ENCODE results near the gene BMP7. TPM values are rescaled to one million over a fixed set of nuclear protein-coding genes. Genes with fewer than 3 reads are reported as not detected.

The BMP7 gene
- total and polyA plus RNA-seq, 2 donors (not counting 3 experiments of a cell fraction or from before 2014, with no cell fraction given) = not detected

DNA sequence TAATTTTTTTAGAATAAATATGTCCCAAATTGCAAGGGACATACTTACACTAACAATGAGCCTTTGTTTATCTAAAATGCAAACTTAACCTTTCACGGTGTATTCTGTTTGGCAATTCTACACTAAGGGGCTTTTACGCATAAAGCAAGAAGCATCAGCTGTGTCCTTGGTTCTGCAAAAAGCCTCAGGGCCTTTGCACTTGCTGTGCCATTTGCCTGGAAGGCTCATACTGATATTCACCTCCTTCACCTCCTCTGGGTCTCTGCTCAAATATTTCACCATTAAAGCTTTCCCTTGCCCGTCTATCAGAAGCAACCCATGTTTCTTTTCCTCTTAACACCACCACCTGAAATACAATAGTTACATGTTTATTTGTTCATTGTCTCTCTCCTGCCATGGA lies 8.9 kb upstream of the BMP7 start:
- Histone ChIP-seq H3K36me3 (ENCODE audit: control insufficient read depth in 2 of 2, extremely low read depth in 1 of 2, insufficient read depth in 2 of 2, low read length in 2 of 2) (no peaks in the 10 kb centered on the region), H3K4me1 (ENCODE audit: control insufficient read depth, extremely low read depth, insufficient read depth, low read length) (no peaks in the 10 kb centered on the region), H3K79me2 (ENCODE audit: control insufficient read depth, insufficient read depth, low read length) (no peaks in the 10 kb centered on the region), H3K4me2 (ENCODE audit: insufficient read depth, low read length) (no peak overlapping the region), H2AFZ (ENCODE audit: low read depth, low read length) (no peak overlapping the region), H3K9me1 (replicated peaks; ENCODE audit: control insufficient read depth, extremely low read depth, insufficient read depth, low read length) (no peaks in the 10 kb centered on the region), H3K9me3 (replicated peaks; ENCODE audit: control insufficient read depth, insufficient read depth, low read length) (no peaks in the 10 kb centered on the region), H3K9ac (replicated peaks; ENCODE audit: extremely low read depth, insufficient read depth, low read length) (no peak overlapping the region), H3K27ac (ENCODE audit: insufficient read depth, low read depth, low read length) (no peak overlapping the region), H3K4me3 (replicated peaks in 1 of 3; ENCODE audit: insufficient read depth in 1 of 3, low read depth in 1 of 3, low read length in 3 of 3) (no peak overlapping the region), H4K20me1 (replicated peaks; ENCODE audit: control insufficient read depth, extremely low read depth, insufficient read depth, low read length) (no peaks in the 10 kb centered on the region), H3K27me3 (ENCODE audit: control insufficient read depth in 2 of 2, insufficient read depth in 2 of 2, low read length in 2 of 2) (no peaks in the 10 kb centered on the region)
- dilution Hi-C loops (cut with MboI; ENCODE audit: extremely low pct_ligation_motif_present, low sequenced_read_pairs) (no loop called here), intact Hi-C loops (cut with micrococcal nuclease) (no loop called here)
- BruUV-seq (replicated peaks) = no TSS peak
- TF ChIP-seq MYC (IDR thresholded peaks at IDR 0.05; ENCODE audit: low read depth, low read length) = no peak
- TF ChIP-seq, protein P1, sequence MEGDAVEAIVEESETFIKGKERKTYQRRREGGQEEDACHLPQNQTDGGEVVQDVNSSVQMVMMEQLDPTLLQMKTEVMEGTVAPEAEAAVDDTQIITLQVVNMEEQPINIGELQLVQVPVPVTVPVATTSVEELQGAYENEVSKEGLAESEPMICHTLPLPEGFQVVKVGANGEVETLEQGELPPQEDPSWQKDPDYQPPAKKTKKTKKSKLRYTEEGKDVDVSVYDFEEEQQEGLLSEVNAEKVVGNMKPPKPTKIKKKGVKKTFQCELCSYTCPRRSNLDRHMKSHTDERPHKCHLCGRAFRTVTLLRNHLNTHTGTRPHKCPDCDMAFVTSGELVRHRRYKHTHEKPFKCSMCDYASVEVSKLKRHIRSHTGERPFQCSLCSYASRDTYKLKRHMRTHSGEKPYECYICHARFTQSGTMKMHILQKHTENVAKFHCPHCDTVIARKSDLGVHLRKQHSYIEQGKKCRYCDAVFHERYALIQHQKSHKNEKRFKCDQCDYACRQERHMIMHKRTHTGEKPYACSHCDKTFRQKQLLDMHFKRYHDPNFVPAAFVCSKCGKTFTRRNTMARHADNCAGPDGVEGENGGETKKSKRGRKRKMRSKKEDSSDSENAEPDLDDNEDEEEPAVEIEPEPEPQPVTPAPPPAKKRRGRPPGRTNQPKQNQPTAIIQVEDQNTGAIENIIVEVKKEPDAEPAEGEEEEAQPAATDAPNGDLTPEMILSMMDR (IDR thresholded peaks at IDR 0.05; ENCODE audit: extremely low read depth in 1 of 2, insufficient read depth in 1 of 2, low read depth in 1 of 2, low read length in 2 of 2) = no peak
- TF ChIP-seq POLR2AphosphoS5 (IDR thresholded peaks at IDR 0.05; ENCODE audit: insufficient read depth, low read depth, low read length) = no peak
- TF ChIP-seq EZH2 (IDR thresholded peaks at IDR 0.05; ENCODE audit: borderline replicate concordance, low read depth, low read length, severe bottlenecking) = no peak
- CTCF ChIA-PET = no interaction called here
- DNase-seq (ENCODE audit: low read depth, low spot score) (no peak), FAIRE-seq (no peak)
- POLR2A ChIA-PET = no interaction called here

DNA sequence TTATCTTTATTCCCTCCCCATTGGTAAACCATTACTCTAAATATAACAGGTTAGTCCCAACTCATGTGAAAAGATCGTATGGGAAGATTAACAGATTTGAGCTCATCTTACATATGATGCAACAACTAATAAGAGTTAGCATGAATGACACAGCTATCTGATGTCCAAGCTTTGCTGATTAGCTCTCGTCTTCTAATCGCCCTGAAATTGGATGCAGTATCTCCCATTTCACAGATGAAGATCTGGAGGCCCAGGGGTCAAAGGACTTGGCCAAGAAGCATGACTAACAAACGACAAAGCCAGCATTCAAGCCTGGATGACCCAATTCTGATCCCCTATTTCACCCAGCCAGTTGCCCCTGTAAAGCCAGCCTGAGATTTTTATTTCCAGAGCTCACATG lies 8.4 kb upstream of the BMP7 start:
- no peak overlapping the region for H2AFZ ChIP-seq (ENCODE audit: low read depth, low read length)
- no peak for FAIRE-seq
- no peaks in the 10 kb centered on the region for H3K9me1 ChIP-seq (replicated peaks; ENCODE audit: control insufficient read depth, extremely low read depth, insufficient read depth, low read length)
- ChIA-PET POLR2A (no interaction called here), CTCF (no interaction called here)
- no TSS peak for BruUV-seq (replicated peaks)
- no peak overlapping the region for H3K9ac ChIP-seq (replicated peaks; ENCODE audit: extremely low read depth, insufficient read depth, low read length)
- TF ChIP-seq FOS (IDR thresholded peaks at IDR 0.05; ENCODE audit: borderline replicate concordance, insufficient read depth, low read length) (no peak), MYC (IDR thresholded peaks at IDR 0.05; ENCODE audit: low read depth, low read length) (no peak), JUN (IDR thresholded peaks at IDR 0.05; ENCODE audit: borderline replicate concordance, insufficient read depth, insufficient read length, low read depth) (no peak), GATA2 (IDR thresholded peaks at IDR 0.05; ENCODE audit: insufficient read depth, insufficient read length, low read depth, low read length) (no peak), EZH2 (IDR thresholded peaks at IDR 0.05; ENCODE audit: borderline replicate concordance, low read depth, low read length, severe bottlenecking) (no peak), POLR2A (IDR thresholded peaks at IDR 0.05; ENCODE audit: low read depth, low read length) (no peak), POLR2AphosphoS5 (IDR thresholded peaks at IDR 0.05; ENCODE audit: insufficient read depth, low read depth, low read length) (no peak)
- TF ChIP-seq, protein P2, sequence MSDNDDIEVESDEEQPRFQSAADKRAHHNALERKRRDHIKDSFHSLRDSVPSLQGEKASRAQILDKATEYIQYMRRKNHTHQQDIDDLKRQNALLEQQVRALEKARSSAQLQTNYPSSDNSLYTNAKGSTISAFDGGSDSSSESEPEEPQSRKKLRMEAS (IDR thresholded peaks at IDR 0.05; ENCODE audit: insufficient read depth, insufficient read length) = no peak
- TF ChIP-seq, protein P1 (IDR thresholded peaks at IDR 0.05; ENCODE audit: extremely low read depth in 1 of 2, insufficient read depth in 1 of 2, low read depth in 1 of 2, low read length in 2 of 2) = no peak
- H4K20me1 ChIP-seq (replicated peaks; ENCODE audit: control insufficient read depth, extremely low read depth, insufficient read depth, low read length) = no peaks in the 10 kb centered on the region
- no peaks in the 10 kb centered on the region for H3K9me3 ChIP-seq (replicated peaks; ENCODE audit: control insufficient read depth, insufficient read depth, low read length)
- no peaks in the 10 kb centered on the region for H3K4me1 ChIP-seq (ENCODE audit: control insufficient read depth, extremely low read depth, insufficient read depth, low read length)
- H3K36me3 ChIP-seq (ENCODE audit: control insufficient read depth in 2 of 2, extremely low read depth in 1 of 2, insufficient read depth in 2 of 2, low read length in 2 of 2) = no peaks in the 10 kb centered on the region
- no peak overlapping the region for H3K4me2 ChIP-seq (ENCODE audit: insufficient read depth, low read length)
- no peak for DNase-seq (ENCODE audit: low read depth, low spot score)
- intact Hi-C loops (cut with micrococcal nuclease) (loop anchor here (5.0 kb wide), 1 partner anchor 72 kb away; no protein-coding TSS in a partner anchor), dilution Hi-C loops (cut with MboI; ENCODE audit: extremely low pct_ligation_motif_present, low sequenced_read_pairs) (no loop called here)
- H3K27ac ChIP-seq (ENCODE audit: insufficient read depth, low read depth, low read length) = no peak overlapping the region
- H3K27me3 ChIP-seq (ENCODE audit: control insufficient read depth in 2 of 2, insufficient read depth in 2 of 2, low read length in 2 of 2) = no peaks in the 10 kb centered on the region
- H3K79me2 ChIP-seq (ENCODE audit: control insufficient read depth, insufficient read depth, low read length) = no peaks in the 10 kb centered on the region
- no peak overlapping the region for H3K4me3 ChIP-seq (replicated peaks in 1 of 3; ENCODE audit: insufficient read depth in 1 of 3, low read depth in 1 of 3, low read length in 3 of 3)

Measured in endothelial cell of umbilical vein (primary cell).